OCI-LY3 (cell line): ENCODE measurements around the gene SLC22A4.

Source experiments
- CTCF ChIP-seq: fragments of 200-600, 300-600 bp; sonication (generic); IDR thresholded peaks from 2 replicates; pipeline ENCODE4 v1.5.1; 2014; ENCODE audit warnings: antibody characterized with exemption, low read length, low read depth
- EZH2phosphoT487 ChIP-seq: fragments of 200-600 bp; shearing (Covaris generic); IDR thresholded peaks from 2 replicates; pipeline ENCODE4 v1.6.1; 2018; ENCODE audit warnings: antibody characterized with exemption, mixed run types, low read depth

GRCh38 chr5:132384506-132385050 lies 90.4 kb downstream of the SLC22A4 start:
- TF ChIP-seq EZH2phosphoT487 (no peak), CTCF (no peak)
